HG03558 (cell line): ENCODE measurements around the gene SLC10A6.

Experiments used
- ATAC-seq: cut with Tn5 transposase; IDR thresholded peaks from one replicate; pipeline ENCODE4 v1.9.1; 2021; ENCODE audit warnings: moderate number of reproducible peaks; ENCODE audit not compliant: unreplicated experiment; ENCODE audit errors: extremely low read depth

The SLC10A6 gene

DNA sequence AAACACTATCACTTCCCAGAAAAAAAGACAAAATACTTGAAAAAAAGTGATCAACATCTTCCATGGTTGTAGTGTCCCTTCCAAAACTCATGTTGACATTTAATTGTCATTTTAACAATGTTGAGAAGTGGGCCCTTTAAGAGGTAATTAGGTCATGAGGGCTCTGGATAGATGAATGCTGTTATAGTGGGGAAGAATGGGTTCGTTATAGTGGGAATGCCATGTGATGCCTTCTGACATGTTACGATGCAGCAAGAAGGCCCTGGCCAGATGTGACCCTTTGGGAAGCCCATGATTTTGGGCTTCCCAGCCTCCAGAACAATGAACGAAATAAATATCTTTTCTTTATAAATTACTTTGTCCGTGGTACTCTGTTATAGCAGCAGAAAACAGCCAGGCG, 4.0 kb upstream of the SLC10A6 start:
- no peak for ATAC-seq

DNA sequence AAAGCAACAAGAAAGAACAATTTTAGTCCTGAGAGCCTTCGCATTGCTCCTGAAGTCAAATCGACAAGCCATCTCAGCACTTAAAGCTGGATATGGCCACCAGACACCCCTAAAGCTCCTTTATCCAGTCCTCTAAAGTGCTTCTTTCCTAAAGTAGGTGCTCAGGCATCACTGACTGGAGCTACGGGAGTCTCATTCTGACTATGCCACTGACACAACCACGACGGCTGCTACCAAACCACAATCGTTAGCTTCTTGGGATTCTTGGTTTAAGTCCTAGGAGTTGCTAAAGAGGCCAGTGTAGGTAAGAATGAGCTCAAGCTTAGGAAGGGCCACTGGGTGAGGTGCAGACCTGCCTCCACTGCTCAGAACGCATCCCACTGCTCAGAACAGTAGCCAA, 1.0 kb downstream of the SLC10A6 start:
- ATAC-seq = no peak

DNA sequence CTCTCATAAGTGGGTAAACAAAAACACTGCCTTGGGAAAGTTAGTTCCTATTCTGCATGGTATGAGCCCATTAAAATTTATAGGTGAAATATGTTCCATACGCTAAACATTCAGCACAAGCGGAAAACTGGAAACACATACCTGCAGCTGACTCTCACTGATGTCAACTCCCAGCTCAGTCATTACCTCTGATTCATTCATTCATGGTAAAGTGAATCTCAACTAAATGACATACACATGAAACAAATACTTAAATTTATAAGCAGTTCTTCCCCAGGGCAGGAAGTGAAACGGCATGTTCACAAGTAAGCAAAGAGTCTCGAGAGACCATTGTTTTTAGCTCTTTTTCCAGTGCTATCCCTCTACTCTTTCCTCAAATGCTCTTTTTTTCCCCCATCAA, 1.6 kb downstream of the SLC10A6 start:
- ATAC-seq = no peak

DNA sequence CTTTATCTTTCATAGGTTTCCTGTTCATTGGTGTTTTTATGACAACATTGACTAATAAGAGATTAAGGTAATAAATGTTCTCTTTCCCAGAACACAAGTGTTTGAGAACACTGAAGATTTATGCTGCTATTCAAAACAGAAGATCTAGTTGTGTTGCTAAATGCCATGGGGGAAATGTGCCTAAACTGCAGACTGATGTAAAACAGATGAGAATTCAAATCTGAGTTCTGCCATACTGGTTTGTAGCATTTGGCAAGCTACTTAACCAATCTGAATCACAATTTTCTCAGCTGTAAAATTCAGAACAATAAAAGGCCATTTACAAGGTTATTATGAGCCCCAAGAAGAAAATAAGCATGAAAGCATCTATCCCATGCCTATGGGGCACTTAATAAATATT, 2.3 kb downstream of the SLC10A6 start:
- no peak for ATAC-seq

DNA sequence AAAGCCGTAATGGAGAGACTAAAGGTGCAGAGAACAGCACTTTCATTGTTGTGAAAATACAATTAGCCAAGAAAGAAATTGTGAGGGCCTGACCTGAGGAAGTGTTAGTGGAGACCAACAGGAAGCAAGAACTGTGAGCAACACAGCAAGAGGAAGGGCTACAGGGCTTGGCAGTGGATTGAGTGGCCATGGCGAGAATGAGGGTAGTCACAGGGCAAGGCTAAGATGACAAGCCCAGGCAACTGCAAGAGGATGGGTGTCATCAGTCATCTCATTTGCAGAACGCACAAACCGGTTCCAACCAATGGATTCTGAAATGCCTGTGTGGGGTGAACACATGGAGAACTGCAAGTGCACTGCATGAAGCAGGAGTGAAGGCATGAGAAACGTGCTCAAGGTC, 3.6 kb downstream of the SLC10A6 start:
- ATAC-seq = no peak

DNA sequence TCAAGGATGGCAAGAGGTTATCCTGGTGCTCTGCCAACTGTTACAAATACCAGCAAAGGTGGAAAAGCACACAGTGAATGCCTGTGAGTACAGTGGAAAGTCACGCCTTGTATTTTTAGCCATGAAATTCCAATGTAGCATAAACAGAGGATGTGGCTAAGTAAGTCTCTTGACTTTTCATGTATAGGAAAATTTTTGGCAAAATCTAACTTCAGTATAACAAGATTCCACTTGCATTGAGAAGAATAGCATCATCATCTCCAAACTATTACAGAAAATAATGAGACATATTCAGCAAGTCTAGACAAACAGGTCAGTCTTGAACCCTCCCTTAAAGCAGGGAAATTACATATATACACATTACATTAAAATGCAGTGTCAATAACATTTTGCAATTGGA, 7.9 kb downstream of the SLC10A6 start:
- ATAC-seq = no peak

DNA sequence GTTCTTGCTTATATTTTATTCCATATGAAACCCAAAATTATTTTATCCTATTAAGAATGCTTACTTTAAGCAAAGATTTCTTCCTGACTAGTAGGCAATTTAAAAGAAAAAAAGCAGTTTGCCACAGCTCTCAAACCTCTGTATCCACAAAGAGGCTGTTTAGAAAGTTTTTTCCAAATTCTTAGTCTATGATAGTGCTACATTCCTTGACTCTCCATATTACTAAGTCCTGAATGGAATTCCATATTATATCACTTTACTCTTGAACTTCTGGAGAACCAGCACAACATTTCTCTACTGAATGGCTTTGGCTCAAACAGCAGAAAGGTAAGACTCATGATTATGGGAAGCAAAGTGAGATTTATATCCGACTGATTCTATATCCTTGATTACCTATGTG, 8.3 kb downstream of the SLC10A6 start:
- no peak for ATAC-seq

DNA sequence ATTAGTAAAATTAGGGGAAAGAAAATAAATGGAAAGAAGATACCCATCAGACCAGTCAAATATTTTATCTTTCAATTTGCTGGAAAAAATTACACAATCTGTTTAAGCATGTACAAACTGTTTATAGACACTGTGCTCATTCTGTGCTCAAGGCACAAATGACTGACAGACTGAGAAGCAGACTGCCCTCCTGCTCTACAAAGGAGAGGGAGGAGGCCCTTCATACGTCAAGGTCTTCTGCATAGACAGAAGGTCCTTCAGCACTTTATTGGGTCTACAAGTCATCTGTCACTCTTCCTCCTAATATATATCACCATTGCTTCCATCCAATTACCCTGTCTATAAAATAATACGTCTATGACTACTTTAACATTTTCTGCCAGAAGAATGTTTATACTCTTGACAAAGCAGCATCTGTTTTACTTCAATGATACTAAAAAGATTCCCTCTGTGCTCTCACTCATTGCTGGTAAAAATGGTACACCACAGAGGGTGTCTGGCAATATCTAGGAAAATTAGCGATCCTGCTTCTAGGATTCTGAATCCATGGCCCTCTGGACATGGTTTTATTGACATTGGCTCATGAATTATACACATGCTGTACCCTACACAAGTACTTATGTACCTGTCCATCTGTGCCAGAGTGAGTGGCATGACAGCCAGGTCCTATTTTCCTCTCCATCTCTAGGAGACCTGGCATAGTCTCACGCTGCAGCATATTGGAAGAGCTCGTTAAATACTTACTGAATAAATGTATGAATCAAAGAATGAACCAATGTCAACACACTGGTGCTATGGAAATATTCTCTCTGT, 11.3 kb downstream of the SLC10A6 start:
- no peak for ATAC-seq

DNA sequence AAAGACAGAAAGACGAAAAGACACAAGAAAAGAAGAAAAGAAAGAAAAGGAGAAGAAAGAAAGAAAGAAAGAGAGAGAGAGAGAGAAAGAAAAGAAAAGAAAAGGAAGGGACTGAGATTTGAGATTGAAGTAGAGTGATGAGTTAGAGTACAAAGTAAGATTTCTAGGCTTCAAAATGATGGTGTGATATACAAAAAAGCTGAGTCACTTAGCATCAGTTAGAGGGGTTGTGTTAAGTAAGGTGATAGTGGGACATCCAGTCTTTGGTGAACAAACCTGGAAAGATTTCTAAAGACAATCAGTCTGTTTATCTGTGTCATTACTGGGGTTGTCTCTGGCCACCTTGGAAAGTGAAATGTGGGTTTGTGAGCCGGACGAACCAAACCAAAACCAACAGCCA, 13.5 kb downstream of the SLC10A6 start:
- ATAC-seq = no peak

DNA sequence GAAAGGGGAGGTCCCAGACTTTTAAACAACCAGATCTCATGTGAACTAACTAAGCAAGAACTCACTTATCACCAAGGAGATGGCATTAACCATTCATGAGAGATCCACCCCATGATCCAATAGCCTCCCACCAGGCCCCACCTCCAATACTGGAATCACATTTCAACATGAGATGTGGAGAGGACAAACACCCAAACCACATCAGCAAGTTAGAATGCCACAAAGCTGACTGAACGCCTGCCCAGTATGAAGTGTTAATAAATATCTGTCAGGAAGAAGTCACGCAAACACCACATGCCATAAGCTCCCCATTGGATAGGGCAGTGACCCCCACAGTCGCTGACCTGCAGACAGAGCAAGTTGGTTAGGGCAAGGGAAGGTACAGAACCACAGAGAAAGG, 14.3 kb downstream of the SLC10A6 start:
- ATAC-seq = no peak

DNA sequence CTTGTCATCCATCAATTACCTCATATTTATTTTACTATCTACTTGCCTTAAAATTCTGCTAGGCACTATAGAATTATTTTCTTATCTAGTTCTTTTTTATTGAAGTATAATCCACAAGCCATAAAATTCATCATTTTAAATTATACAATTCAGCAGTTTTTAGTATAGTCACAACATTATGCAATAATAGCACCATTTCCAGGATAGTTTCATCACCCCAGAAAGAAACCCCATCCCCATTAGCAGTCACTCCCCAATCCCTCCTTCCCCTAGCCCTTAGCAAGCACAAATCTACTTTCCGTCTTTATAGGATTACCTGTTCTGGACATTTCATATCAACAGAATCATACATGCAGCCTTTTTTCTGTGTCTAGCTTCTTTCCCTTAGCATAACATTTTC, 15.6 kb downstream of the SLC10A6 start:
- ATAC-seq = no peak

DNA sequence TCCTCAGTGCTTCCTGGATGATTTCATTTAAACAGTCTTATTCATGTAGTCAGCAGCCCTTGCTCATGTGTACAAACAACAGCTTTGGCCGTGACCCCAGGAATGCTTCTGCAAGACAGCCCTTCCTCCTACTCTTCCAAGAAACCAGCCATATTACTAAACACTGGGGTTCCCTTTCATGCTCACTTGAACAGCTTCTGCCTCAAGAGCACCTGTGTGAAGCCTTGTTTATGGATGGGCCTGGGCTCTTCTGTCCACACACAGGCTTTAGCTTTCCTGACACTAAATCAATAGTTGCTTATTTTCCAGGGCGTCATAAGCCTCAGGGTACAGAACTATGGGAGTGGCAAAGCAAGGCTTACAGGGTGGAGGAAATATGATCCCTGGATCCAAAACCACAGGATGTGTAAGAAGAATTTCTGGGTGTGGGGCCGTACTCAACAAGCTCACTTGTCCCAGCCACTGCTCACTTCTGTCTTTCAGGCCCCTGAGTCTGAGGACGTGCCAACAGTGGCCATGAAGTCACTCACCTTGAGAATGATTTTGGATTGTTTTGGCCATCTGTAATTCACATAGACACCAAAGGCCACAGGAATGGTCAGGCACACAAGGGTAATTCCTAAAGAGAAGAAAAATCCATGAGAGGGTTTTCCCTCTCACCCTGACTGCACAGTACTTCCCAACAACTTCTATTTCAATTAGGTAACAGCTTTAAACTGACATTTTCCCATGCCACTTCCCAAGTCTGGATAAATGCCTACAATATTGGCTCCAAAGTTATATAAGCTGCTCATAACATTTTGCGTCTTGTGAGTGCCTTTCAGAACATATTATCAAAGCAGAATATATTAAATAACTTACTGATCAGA, 17.7 kb downstream of the SLC10A6 start:
- no peak for ATAC-seq

DNA sequence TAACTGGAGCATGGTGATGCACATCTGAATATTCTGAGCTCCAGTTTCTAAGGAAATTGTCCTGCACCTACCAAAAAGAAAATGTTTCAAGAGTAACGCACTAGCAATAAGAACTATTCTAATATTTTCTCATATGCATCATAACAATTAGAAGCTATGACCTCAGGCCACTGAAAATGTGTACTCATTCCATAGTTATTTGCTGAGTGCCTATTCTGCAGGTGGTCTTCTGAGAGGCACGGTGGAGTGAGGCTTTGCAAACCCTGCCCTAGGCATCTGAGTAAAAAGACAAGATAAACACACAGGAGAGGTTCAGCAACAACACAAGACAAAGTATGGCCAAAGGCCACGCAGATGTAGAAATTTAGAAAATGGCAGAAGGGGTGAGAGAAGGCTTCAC, 23.7 kb downstream of the SLC10A6 start:
- ATAC-seq = no peak

DNA sequence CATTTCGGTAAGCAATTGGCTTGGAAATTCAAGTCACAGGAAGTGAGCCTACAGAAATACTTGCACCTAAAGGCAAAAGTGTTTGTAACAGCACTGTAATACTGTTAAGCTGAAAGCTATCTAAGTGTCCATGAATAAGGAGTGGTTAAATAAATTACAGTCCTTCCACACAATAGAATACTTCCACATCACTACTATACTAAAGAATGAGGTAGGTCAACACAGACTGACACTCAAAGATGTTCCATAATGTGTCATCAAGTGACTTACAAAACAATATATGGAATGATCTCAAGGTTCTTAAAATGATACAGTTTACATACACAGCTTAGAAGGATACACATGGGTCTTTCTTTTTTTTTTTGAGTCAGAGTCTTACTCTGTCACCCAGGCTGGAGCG, 27.0 kb downstream of the SLC10A6 start:
- ATAC-seq = no peak

DNA sequence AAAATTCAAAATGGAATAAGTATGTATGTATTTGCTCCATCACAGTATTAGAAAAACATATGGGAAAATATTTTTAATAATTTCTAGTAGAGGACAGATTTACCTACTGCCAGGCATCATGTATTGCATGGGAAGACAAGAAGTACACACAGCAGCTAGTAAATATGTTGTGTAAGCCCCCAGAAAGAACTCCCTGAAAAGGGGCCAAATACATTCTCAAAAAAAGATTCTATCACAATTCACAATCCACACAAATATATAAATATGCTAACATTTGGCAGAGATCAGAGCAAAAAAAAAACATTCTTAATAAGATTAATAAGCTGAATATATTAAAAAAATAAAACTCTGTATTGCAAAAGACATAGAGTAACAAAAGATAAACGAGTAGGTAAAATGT, 28.0 kb downstream of the SLC10A6 start:
- no peak for ATAC-seq

DNA sequence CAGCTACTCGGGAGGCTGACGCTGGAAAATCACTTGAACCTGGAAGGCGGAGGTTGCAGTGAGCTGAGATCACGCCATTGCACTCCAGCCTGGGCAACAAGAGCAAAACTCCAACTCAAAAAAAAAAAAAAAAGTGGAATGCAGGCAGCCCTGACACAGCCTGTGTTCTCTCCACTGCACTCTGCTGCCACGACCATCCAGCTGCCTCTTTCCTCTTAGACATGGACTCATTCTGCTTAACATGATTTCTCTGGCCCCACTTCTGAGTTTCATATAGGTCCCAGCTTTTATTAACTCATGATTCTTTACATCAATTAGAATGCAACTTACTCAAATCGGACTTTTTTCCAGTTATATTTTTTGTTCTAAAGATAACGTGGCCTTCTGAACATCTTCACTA, 29.6 kb downstream of the SLC10A6 start:
- ATAC-seq = no peak

DNA sequence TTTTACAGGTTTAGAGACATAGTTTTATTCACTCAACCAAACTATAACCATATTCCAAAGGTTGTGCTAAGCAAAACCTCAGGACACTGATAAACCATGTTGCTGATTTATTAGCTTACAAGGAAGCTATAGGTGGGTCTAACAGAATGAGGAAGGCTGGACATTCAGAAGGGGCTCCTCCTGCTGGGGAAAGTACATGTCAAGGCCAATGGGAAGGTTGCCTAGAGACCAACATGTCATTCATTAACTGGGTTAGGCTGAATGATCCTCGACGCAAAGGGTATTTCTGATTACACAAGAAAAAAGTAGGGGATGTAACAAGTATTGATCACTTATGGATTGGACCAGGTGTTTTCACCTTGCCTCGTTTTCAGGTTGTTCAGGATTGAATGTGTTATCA, 30.3 kb downstream of the SLC10A6 start:
- no peak for ATAC-seq

DNA sequence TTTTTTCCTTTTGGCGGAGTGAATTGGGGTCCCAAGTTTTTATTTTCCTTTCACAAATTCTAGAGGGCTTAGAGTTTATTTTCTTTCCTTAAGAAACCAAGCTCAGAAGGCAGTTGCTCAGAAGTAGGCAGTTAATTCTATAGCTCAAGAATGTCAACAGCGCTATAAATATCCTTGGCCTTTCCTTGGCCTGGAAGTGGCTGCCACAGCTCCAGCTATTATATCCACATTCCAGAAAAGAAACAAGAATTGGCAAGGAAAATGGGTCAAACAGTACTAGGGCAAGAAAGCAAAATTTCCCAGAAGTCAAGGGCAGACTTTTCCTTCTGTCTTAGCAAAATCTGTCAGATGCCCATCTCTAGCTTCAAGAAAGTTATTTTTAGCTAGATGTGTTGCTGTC, 31.0 kb downstream of the SLC10A6 start:
- no peak for ATAC-seq

DNA sequence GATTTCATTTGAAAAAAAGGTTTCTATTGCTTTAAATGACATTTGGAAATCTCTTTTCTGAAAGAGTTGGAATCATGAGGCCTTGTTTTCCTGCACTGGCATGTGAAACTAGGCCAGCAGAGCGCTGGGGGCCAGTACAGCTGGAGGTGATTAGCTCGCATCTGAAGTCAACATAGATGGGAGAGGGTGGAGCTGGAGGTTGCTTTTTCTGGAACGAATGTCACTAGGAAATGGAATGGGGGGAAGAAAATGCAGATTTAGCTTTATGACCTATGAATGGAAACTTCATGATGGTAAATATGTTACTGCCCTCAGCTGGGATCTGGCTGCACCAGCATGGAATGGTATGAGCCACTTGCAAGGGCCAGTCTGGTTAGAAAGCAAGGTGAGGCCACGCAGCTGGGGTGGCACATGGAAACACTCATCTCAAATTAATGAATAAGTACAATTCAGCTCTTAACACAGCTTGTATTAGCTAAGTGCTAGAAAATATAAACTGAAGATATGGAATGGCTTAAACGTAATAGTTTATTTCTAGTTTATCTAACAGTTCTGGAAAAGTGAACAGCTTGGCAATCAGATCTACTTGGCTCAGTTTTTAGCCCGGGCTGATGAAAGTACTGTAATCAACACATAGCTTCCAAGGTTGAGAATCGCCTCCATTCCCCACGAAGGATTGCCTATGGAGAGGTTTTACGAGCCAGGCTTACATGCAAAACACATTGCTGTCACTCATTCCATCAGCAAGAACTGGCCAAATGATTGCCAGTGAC, 32.5 kb downstream of the SLC10A6 start:
- no peak for ATAC-seq

DNA sequence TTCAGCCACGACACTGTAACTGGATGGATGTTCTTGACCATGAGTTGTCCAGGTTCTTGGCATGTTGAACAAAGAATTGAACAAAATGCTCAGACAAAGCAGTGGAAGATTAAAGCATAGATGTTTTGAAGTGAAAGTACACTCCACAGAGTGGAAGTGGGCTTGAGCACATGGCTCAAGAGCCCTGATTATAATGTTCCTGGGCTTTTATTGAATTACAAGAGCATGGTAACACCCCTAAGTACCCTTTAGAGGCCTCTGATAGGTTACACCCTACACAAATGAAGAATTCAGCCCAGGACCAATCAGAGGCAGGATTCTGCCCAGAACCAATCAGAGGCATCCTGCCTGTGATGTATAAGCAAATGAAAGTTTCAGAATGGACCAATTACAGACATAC, 33.5 kb downstream of the SLC10A6 start:
- ATAC-seq = no peak

DNA sequence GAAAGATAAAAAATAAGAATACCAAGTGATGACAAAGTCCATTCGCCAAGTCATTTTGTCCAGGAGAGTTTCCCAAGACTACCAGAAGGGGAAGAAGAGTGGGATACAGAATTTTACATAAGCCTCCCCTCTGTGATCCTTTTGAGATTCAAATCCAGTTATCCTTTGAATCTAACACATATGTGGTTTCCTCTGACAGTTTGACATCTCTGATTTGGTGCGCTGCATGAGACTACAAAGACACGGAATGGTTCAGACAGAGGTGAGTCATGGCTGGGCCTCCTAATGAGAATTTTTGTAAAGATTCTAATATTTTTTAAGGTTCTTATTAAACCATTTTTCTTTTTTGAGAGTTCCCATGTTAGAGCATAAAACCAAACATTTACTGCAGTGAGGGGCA, 38.3 kb downstream of the SLC10A6 start:
- no peak for ATAC-seq
